SK-N-SH (cell line): ENCODE data around the gene CLEC20A. TPM values are rescaled to one million over a fixed set of nuclear protein-coding genes. Genes with fewer than 3 reads are reported as not detected.

Experiments
- CTCF ChIA-PET: fragments of 300-600, 350-600 bp; formaldehyde crosslinking; extraction: SDS; loops from one replicate; lab custom pipeline; 2021; lab: Yijun Ruan, JAX
- POLR2A ChIA-PET: fragments of 350-600 bp; sonication (Branson Sonifier 250); formaldehyde crosslinking; extraction: SDS; loops from one replicate; lab custom pipeline; 2020; ENCODE audit warnings: antibody characterized with exemption, inconsistent platforms; lab: Yijun Ruan, JAX
- DNase-seq: peaks from one replicate; pipeline ENCODE4 v3.0.0; 2012
- H2AFZ ChIP-seq: fragments of 200-600 bp; sonication (generic); 2 replicates; pipeline ENCODE4 v1.8.1; 2016; ENCODE audit warnings: antibody characterized with exemption, mild to moderate bottlenecking, low read depth
- H3F3A ChIP-seq: fragments of 200-600 bp; sonication (generic); replicated peaks from 2 replicates; pipeline ENCODE3; 2016; ENCODE audit warnings: antibody characterized with exemption, mild to moderate bottlenecking; ENCODE audit not compliant: insufficient read depth
- H3K27ac ChIP-seq, 2 experiments: fragments of 200-500 bp in 1 of 2; fragments of 200-600 bp in 1 of 2; sonication (Bioruptor generic) in 1 of 2; sonication (generic), shearing (Covaris generic) in 1 of 2; 2 replicates each; pipeline versions ENCODE4 v1.5.1 to v1.6.1; 2014 to 2016; ENCODE audit warnings: low read depth in 2 of 2, inconsistent platforms in 1 of 2, low read length in 1 of 2, mild to moderate bottlenecking in 1 of 2, mixed read lengths in 1 of 2
- H3K27me3 ChIP-seq: fragments of 200-600 bp; sonication (generic), shearing (Covaris generic); 2 replicates; pipeline ENCODE4 v1.6.1; 2016; ENCODE audit warnings: mixed run types; ENCODE audit not compliant: insufficient read depth
- H3K36me3 ChIP-seq, 2 experiments: fragments of 200-500 bp in 1 of 2; fragments of 200-600 bp in 1 of 2; sonication (Bioruptor generic) in 1 of 2; sonication (generic) in 1 of 2; replicated peaks in 1 of 2; 2 replicates each; pipeline versions ENCODE3 to v1.5.1; 2014 to 2016; ENCODE audit warnings: low read length in 1 of 2, mild to moderate bottlenecking in 1 of 2; ENCODE audit not compliant: insufficient read depth in 2 of 2, control insufficient read depth in 1 of 2
- H3K4me1 ChIP-seq, 2 experiments: fragments of 200-500 bp in 1 of 2; fragments of 200-600 bp in 1 of 2; sonication (Bioruptor generic) in 1 of 2; sonication (generic), shearing (Covaris generic) in 1 of 2; 2 replicates each; pipeline versions ENCODE4 v1.5.1 to v1.6.1; 2014 to 2016; ENCODE audit warnings: low read depth in 1 of 2, low read length in 1 of 2, mixed run types in 1 of 2; ENCODE audit not compliant: insufficient read depth in 2 of 2, control insufficient read depth in 1 of 2
- H3K4me2 ChIP-seq: fragments of 200-600 bp; sonication (generic), shearing (Covaris generic); 2 replicates; pipeline ENCODE4 v1.6.1; 2017; ENCODE audit warnings: mixed run types
- H3K4me3 ChIP-seq, 2 experiments: fragments of 200-500 bp in 1 of 2; fragments of 200-600 bp in 1 of 2; sonication (Bioruptor generic) in 1 of 2; sonication (generic), shearing (Covaris generic) in 1 of 2; 2 replicates each; pipeline versions ENCODE4 v1.5.1 to v1.8.1; 2014 to 2016; ENCODE audit warnings: low read depth in 2 of 2, inconsistent platforms in 1 of 2, low read length in 1 of 2, mild to moderate bottlenecking in 1 of 2, mixed read lengths in 1 of 2, moderate library complexity in 1 of 2
- H3K79me2 ChIP-seq: fragments of 200-600 bp; sonication (generic); 2 replicates; pipeline ENCODE4 v1.8.1; 2017; ENCODE audit warnings: mild to moderate bottlenecking; ENCODE audit not compliant: insufficient read depth
- H3K9ac ChIP-seq: fragments of 200-600 bp; sonication (generic); 2 replicates; pipeline ENCODE4 v1.6.1; 2017; ENCODE audit warnings: mixed run types
- H3K9me2 ChIP-seq: fragments of 200-600 bp; sonication (generic); 2 replicates; pipeline ENCODE4 v1.6.1; 2017; ENCODE audit warnings: mixed run types
- H3K9me3 ChIP-seq: fragments of 200-600 bp; sonication (generic); 2 replicates; pipeline ENCODE4 v1.6.1; 2017; ENCODE audit warnings: mixed run types, mild to moderate bottlenecking, moderate library complexity
- H4K20me1 ChIP-seq: fragments of 200-600 bp; sonication (generic); 2 replicates; pipeline ENCODE4 v1.6.1; 2017; ENCODE audit warnings: mild to moderate bottlenecking, mixed run types; ENCODE audit not compliant: insufficient read depth
- CHD2 ChIP-seq: fragments of 150-350 bp; IDR thresholded peaks from 2 replicates; pipeline ENCODE4 v1.6.1; 2018; ENCODE audit warnings: low read length; ENCODE audit not compliant: partially characterized antibody
- CTCF ChIP-seq: fragments of 200-600 bp; sonication (generic); IDR thresholded peaks from 2 replicates; pipeline ENCODE4 v1.6.1; 2017; ENCODE audit warnings: antibody characterized with exemption, mild to moderate bottlenecking, moderate library complexity
- ELF1 ChIP-seq: IDR thresholded peaks from 2 replicates; pipeline ENCODE4 v1.4.0; 2012
- EP300 ChIP-seq, 2 experiments: IDR thresholded peaks; 2 replicates each; pipeline versions ENCODE4 v1.4.0 to v1.6.1; 2012; ENCODE audit warnings: borderline replicate concordance in 1 of 2, low read depth in 1 of 2, low read length in 1 of 2
- GATA2 ChIP-seq: sonication (generic); formaldehyde crosslinking; IDR thresholded peaks from 2 replicates; pipeline ENCODE4 v1.5.0; 2020; ENCODE audit warnings: mild to moderate bottlenecking, missing genetic modification reagents
- IRF3 ChIP-seq: fragments of 150-350 bp; IDR thresholded peaks from 2 replicates; pipeline ENCODE4 v1.6.1; 2016; ENCODE audit warnings: mild to moderate bottlenecking, low read depth, low read length
- JUND ChIP-seq: IDR thresholded peaks from 2 replicates; pipeline ENCODE4 v1.4.0; 2012
- NFIC ChIP-seq: IDR thresholded peaks from 2 replicates; pipeline ENCODE4 v1.4.0; 2012; ENCODE audit warnings: borderline replicate concordance
- NRF1 ChIP-seq: IDR thresholded peaks from 2 replicates; pipeline ENCODE4 v1.6.1; 2012; ENCODE audit warnings: low read depth, mild to moderate bottlenecking, low read length
- PBX3 ChIP-seq: IDR thresholded peaks from 2 replicates; pipeline ENCODE4; 2012
- POLR2AphosphoS5 ChIP-seq: IDR thresholded peaks from 2 replicates; pipeline ENCODE4 v1.6.1; 2012; ENCODE audit warnings: low read depth, low read length
- RFX5 ChIP-seq: IDR thresholded peaks from 2 replicates; pipeline ENCODE4 v1.6.1; 2012; ENCODE audit warnings: mild to moderate bottlenecking, improper control_type of control experiment, low read length
- TAF1 ChIP-seq: IDR thresholded peaks from 2 replicates; pipeline ENCODE4 v1.6.1; 2012; ENCODE audit warnings: low read depth, mild to moderate bottlenecking, low read length, moderate library complexity, borderline replicate concordance
- TCF12 ChIP-seq: IDR thresholded peaks from 2 replicates; pipeline ENCODE4 v1.4.0; 2012
- TEAD4 ChIP-seq: IDR thresholded peaks from 2 replicates; pipeline ENCODE4 v1.4.0; 2012; ENCODE audit warnings: mild to moderate bottlenecking, borderline replicate concordance; ENCODE audit not compliant: insufficient read depth
- USF2 ChIP-seq: fragments of 150-350 bp; IDR thresholded peaks from 2 replicates; pipeline ENCODE4 v1.6.1; 2017; ENCODE audit warnings: antibody characterized with exemption, low read length, low read depth, borderline replicate concordance
- ZBTB33 ChIP-seq: IDR thresholded peaks from 2 replicates; pipeline ENCODE4 v1.4.0; 2012; ENCODE audit warnings: low read depth, borderline replicate concordance
- WGBS: methylation state at CpG from one replicate; pipeline ENCODE4 v1.1.6; 2017; ENCODE audit warnings: low lambda C conversion rate; 5-methylcytosine and 5-hydroxymethylcytosine counted together
- polyA plus RNA-seq, 3 experiments: library from polyadenylated mRNA; depleted of rRNA; stranded (reverse); fragments of >200 nt; gene quantifications; 2 replicates each; pipeline ENCODE4 v1.2.3, GENCODE V29; 2012

The CLEC20A gene
- polyA plus RNA-seq, 1 of the 3 experiments (the other 2 are of a cell fraction), result not detected

- Histone ChIP-seq H3K27ac (no peak overlapping the region), H2AFZ (no peak overlapping the region), H3K36me3 (no peaks in the 10 kb centered on the region), H4K20me1 (no peaks in the 10 kb centered on the region)
- no peak for DNase-seq
- no peak for TF ChIP-seq ELF1
- TF ChIP-seq RFX5, result no peak
- no peak for TF ChIP-seq GATA2 (CRISPR knock-in tag)
- TF ChIP-seq CHD2, result no peak
- no peak for TF ChIP-seq IRF3
- no peak for TF ChIP-seq USF2
- TF ChIP-seq EP300 (IDR thresholded peaks at IDR 0.05; ENCODE audit: borderline replicate concordance in 1 of 2, low read depth in 1 of 2, low read length in 1 of 2), result no peak
- TF ChIP-seq CTCF, result no peak
- no peak for TF ChIP-seq TCF12
- no peak for TF ChIP-seq PBX3
- no peak for TF ChIP-seq TEAD4
- TF ChIP-seq JUND, result no peak
- TF ChIP-seq ZBTB33, result no peak
- TF ChIP-seq NRF1, result no peak
- no peak for TF ChIP-seq POLR2AphosphoS5
- TF ChIP-seq TAF1, result no peak
- no peak for TF ChIP-seq NFIC
- TF ChIP-seq, all 33 proteins: peak for 0
- H3F3A ChIP-seq, result no peaks in the 10 kb centered on the region
- H3K9ac ChIP-seq, result no peak overlapping the region
- H3K4me2 ChIP-seq, result no peak overlapping the region
- 86% methylated on average over 4 of the region's 4 CpGs for WGBS
- H3K9me3 ChIP-seq, result no peaks in the 10 kb centered on the region
- H3K4me1 ChIP-seq, result peaks cover 0 to 2% of the 10 kb centered on the region in 2 experiments; a peak in 1 of 4 replicates
- no peaks in the 10 kb centered on the region for H3K79me2 ChIP-seq
- H3K27me3 ChIP-seq, result no peaks in the 10 kb centered on the region
- H3K9me2 ChIP-seq, result no peaks in the 10 kb centered on the region
- POLR2A ChIA-PET, result no interaction called here
- H3K4me3 ChIP-seq, result no peak overlapping the region
- CTCF ChIA-PET, result interaction anchor here (0.6 to 3.1 kb wide), 6 partner anchors 15 to 1129 kb away, joined by 3 to 15 read pairs (median 4); no protein-coding TSS in a partner anchor
Observed at GRCh38 chr1:178516110-178516509, 19.3 kb upstream of the CLEC20A start.
